ENCODE measurements around the gene LRCH3.

DNA sequence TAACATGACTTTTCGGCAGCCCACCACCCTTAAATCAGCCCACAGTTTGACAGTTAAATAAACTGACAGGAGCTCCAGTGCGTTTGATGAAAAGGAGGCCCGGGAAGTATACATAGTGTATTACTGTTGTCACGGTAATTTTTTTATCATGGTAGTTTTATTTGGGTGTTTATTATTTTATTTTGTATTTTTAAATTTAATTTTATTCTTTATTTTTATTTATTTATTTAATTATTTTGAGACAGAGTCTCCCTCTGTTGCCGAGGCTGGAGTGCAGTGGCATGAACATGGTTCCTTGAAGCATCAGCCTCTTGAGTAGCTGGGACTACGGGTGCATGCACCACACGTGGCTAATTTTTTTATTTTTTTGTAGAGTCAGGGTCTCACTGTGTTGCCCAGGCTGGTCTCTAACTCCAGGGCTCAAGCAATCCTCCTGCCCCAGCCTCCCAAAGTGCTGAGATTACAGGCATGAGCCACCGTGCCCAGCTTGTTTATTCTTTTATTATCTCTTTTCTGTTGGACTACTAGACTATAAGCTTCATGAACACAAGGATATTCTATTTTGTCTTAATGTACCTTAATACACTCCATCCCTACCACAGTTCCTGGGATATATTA is 65.3 kb downstream of the LRCH3 start:
- TF ChIP-seq, protein P1, sequence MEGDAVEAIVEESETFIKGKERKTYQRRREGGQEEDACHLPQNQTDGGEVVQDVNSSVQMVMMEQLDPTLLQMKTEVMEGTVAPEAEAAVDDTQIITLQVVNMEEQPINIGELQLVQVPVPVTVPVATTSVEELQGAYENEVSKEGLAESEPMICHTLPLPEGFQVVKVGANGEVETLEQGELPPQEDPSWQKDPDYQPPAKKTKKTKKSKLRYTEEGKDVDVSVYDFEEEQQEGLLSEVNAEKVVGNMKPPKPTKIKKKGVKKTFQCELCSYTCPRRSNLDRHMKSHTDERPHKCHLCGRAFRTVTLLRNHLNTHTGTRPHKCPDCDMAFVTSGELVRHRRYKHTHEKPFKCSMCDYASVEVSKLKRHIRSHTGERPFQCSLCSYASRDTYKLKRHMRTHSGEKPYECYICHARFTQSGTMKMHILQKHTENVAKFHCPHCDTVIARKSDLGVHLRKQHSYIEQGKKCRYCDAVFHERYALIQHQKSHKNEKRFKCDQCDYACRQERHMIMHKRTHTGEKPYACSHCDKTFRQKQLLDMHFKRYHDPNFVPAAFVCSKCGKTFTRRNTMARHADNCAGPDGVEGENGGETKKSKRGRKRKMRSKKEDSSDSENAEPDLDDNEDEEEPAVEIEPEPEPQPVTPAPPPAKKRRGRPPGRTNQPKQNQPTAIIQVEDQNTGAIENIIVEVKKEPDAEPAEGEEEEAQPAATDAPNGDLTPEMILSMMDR (IDR thresholded peaks at IDR 0.05; ENCODE audit: insufficient read depth, low read depth, low read length), result no peak
- no peak for TF ChIP-seq EZH2 (IDR thresholded peaks at IDR 0.05; ENCODE audit: insufficient read depth, low read length)
